WERI-Rb-1 (cell line): Measurements from ENCODE around the gene LNP1.
A peak's percentile ranks its signal among the peaks of the same experiment; 100 is the strongest.

Source experiments
- DNase-seq: peaks from one replicate; pipeline ENCODE4 v3.0.0-alpha.2; 2020
- H3K27ac ChIP-seq: fragments of 250-450 bp; sonication (Bioruptor Pico); 2 replicates; pipeline ENCODE4 v1.5.1; 2020; ENCODE audit warnings: mild to moderate bottlenecking, moderate library complexity
- H3K27me3 ChIP-seq: fragments of 250-450 bp; sonication (Bioruptor Pico); 2 replicates; pipeline ENCODE4 v1.5.1; 2021; ENCODE audit warnings: mild to moderate bottlenecking, low read depth, moderate library complexity; ENCODE audit not compliant: insufficient read depth, severe bottlenecking
- H3K36me3 ChIP-seq: fragments of 250-450 bp; sonication (Bioruptor Pico); 2 replicates; pipeline ENCODE4 v1.5.1; 2020; ENCODE audit warnings: mild to moderate bottlenecking, moderate library complexity
- H3K4me3 ChIP-seq: 2 replicates; pipeline ENCODE4 v1.5.1; 2011; ENCODE audit warnings: low read depth, mild to moderate bottlenecking, control low read depth, low read length
- H3K9me3 ChIP-seq: fragments of 250-450 bp; sonication (Bioruptor Pico); 2 replicates; pipeline ENCODE4 v1.5.1; 2021; ENCODE audit warnings: mild to moderate bottlenecking, moderate library complexity; ENCODE audit not compliant: severe bottlenecking
- TF ChIP-seq, protein P1 (sequence below): IDR thresholded peaks from 2 replicates; pipeline ENCODE4 v1.5.1; 2011; ENCODE audit warnings: low read depth, mild to moderate bottlenecking, control low read depth, inconsistent platforms, low read length

The LNP1 gene

DNA sequence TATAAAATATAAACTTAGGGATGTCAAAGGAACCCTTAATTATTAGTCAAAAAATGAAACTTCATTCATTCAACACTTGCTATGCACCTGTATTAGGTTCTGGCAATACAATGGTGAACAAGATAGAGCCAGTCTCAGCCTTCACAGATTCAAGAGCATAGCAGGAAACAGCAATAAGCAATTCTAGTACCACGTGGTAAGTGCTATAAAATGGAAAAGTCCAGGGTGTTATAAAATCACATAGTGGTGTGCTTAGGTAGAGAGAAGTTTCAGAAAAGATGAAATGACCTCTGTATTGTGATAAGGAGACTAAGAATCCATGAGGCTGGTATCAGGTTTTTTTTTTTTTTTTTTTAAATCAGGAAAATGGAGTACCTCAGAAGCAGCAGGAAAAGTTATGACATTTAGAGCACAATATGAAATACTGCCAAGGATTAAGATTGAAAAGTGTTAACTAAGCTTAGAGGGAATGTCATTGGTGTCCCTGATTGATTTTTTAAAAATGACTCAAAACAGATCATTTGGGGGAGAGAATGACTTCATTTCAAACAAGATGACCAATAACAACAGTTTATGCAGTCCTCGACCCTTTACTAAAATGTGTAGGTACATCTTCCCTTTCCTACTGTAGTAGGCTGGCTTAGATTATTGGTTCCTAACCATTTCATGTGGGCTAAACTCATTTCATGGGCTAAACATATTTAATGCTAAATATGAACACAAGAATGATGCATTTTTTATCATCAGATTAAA is 5.5 kb upstream of the LNP1 start:
- Histone ChIP-seq H3K9me3 (no peaks in the 10 kb centered on the region), H3K27ac (no peak overlapping the region), H3K27me3 (no peaks in the 10 kb centered on the region), H3K36me3 (peaks cover 9% of the 10 kb centered on the region; the same call in 1 of the 2 replicates), H3K4me3 (no peak overlapping the region)
- TF ChIP-seq, protein P1, sequence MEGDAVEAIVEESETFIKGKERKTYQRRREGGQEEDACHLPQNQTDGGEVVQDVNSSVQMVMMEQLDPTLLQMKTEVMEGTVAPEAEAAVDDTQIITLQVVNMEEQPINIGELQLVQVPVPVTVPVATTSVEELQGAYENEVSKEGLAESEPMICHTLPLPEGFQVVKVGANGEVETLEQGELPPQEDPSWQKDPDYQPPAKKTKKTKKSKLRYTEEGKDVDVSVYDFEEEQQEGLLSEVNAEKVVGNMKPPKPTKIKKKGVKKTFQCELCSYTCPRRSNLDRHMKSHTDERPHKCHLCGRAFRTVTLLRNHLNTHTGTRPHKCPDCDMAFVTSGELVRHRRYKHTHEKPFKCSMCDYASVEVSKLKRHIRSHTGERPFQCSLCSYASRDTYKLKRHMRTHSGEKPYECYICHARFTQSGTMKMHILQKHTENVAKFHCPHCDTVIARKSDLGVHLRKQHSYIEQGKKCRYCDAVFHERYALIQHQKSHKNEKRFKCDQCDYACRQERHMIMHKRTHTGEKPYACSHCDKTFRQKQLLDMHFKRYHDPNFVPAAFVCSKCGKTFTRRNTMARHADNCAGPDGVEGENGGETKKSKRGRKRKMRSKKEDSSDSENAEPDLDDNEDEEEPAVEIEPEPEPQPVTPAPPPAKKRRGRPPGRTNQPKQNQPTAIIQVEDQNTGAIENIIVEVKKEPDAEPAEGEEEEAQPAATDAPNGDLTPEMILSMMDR, result no peak
- DNase-seq, result no peak

DNA sequence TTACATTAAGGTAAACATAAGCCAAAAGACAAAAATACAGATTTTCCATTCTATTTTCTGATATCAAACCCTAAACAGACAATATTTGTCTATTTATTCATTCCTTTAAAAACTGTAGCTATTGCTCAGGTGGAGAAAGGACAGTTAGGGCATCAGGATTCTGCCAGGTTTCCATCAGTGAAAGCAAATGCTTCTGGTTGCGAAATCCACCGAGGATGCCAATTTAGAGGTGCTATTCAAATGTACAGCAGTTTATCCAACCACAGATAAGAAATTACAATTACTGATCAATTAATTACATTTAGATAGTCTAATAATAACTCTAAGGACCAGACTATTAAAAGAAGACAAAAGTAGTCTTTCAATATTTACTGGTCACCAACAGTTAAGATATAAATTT is 4.4 kb upstream of the LNP1 start:
- no peak overlapping the region for H3K27ac ChIP-seq
- TF ChIP-seq, protein P1, result no peak
- no peak for DNase-seq
- no peaks in the 10 kb centered on the region for H3K9me3 ChIP-seq
- H3K36me3 ChIP-seq, result peaks cover 9% of the 10 kb centered on the region; the same call in 1 of the 2 replicates
- no peak overlapping the region for H3K4me3 ChIP-seq
- no peaks in the 10 kb centered on the region for H3K27me3 ChIP-seq

DNA sequence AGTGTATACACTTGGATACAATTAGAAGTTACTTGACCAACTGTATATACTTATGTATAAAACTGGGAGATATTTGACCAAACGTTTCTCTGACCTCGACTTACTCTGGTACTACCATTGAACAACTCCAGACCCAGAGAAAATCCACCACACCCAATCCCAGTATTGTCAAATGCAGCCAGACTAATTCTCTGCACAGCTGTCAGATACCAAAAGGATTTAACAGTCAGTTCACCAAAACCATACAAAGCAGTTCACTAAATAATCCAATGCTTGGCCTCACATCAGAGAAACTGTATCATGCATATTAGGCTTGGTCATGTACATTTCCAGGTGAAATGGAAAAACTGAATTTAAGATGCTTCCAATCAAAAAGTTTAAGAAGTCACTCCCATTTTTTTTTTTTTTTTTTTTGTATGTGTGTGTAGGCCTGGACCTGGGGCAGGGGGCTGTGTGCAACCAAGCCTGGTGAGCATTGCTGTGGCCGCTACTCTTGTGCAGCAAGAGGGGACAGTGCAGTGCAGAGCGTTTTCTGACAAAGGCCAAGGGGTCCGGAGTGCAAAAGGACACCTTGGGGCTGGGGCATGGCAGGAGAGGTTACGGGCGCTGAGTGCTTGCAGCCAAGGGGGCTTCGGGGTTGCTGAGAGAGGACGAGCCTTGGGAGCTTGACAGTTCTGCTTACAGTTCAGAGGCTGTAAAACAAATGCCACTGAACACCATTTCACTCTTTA is 1.8 kb upstream of the LNP1 start:
- Histone ChIP-seq H3K27me3 (no peaks in the 10 kb centered on the region), H3K9me3 (no peaks in the 10 kb centered on the region), H3K4me3 (peak overlapping the region; percentile 93), H3K27ac (no peak overlapping the region), H3K36me3 (peaks cover 9% of the 10 kb centered on the region; the same call in 1 of the 2 replicates)
- no peak for DNase-seq
- TF ChIP-seq, protein P1, result no peak

DNA sequence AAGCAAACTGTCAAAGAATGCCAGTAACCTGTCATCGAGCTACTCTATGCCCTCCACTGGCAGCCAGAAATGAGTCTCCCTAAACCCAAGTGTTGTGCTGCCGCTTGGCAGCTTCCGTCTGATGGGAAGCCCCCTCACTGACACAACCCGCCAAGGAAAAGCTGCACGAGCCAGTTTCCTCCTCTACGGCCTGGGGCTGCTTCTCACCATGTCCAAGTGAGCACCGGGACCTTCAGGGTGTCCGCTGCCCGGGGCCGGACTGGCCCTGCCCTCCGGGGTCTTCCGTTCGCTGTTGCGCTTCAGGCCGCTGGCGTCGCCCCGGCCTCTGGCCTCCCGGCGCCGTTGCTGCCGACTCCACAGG is 940 bp upstream of the LNP1 start:
- Histone ChIP-seq H3K27ac (peak overlapping the region; percentile 92), H3K9me3 (no peaks in the 10 kb centered on the region), H3K36me3 (peaks cover 7% of the 10 kb centered on the region; the same call in 1 of the 2 replicates), H3K4me3 (peak overlapping the region; percentile 93), H3K27me3 (no peaks in the 10 kb centered on the region)
- TF ChIP-seq, protein P1, result no peak
- peak; percentile 10 for DNase-seq

DNA sequence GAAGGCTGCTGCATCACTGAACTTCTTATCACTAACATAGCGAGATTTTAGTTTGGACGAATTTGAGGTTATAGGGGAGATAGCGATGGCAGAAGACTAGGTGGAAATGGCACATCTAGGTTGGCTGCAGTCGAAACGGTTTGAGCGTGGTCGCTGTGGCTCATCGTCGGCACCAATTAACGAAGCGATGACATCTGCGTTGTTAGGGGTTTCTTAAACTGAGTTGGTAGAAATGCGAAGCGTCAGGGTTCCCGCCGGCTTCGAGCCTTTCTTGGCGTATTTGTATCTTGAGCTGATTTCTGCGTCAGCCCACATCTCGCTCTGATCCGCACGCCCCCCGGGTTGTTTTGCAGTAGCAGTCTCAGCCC is 319 bp downstream of the LNP1 start:
- Histone ChIP-seq H3K9me3 (no peaks in the 10 kb centered on the region), H3K27ac (peak overlapping the region; percentile 92), H3K36me3 (peaks cover 7% of the 10 kb centered on the region; the same call in 1 of the 2 replicates), H3K4me3 (peak overlapping the region; percentile 93), H3K27me3 (no peaks in the 10 kb centered on the region)
- peak; percentile 22 for DNase-seq
- TF ChIP-seq, protein P1, result no peak
